Astrocyte of the cerebellum (primary cell): ENCODE results near the gene STXBP5L.

Source experiments
- DNase-seq: peaks from one replicate; pipeline ENCODE4 v3.0.0-alpha.2; 2011; ENCODE audit warnings: low read depth
- H3K4me3 ChIP-seq: 2 replicates; pipeline ENCODE4 v1.5.1; 2011; ENCODE audit warnings: mild to moderate bottlenecking, low read depth, low read length, moderate library complexity
- CTCF ChIP-seq: IDR thresholded peaks from 2 replicates; pipeline ENCODE4 v1.5.1; 2012; ENCODE audit warnings: low read length, low read depth, moderate library complexity, mild to moderate bottlenecking; ENCODE audit errors: missing control alignments
- in situ Hi-C: cut with HindIII; loops from 2 replicates; pipeline ENCODE4 v1.10.0; 2017; ENCODE audit warnings: low sequenced_read_pairs

STXBP5L gene

DNA sequence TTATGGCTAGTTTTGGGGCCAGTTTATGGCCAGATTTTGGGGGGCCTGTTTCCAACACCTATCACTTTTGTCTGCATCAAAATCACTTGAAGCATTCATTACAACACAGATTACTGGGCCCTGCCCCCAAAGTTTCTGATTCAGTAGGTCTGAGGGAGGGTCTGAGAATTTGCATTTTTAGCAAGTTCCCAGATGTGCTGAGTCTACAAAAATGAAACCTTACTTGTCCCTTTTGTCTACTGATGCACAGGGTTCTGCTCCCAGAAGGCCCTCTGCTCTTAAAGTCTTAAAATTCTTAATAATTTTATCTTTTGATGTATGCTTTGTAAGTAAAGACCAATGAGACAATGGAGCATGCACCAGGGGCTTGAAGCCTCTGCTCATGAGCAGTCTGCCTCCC, 491.8 kb downstream of the STXBP5L start:
- TF ChIP-seq CTCF = no peak
- no peak overlapping the region for H3K4me3 ChIP-seq
- DNase-seq = no peak
- in situ Hi-C loops = no loop called here

GRCh38 chr3:121405631-121406030, 497.6 kb downstream of the STXBP5L start:
- TF ChIP-seq CTCF = no peak

GRCh38 chr3:121411523-121411922, 503.5 kb downstream of the STXBP5L start:
- DNase-seq = no peak
- no peak for TF ChIP-seq CTCF
- H3K4me3 ChIP-seq = no peak overlapping the region
- in situ Hi-C loops = no loop called here

More at GRCh38 chr3:121405631-121406030, 497.6 kb downstream of the STXBP5L start:
- in situ Hi-C loops = no loop called here
- H3K4me3 ChIP-seq = no peak overlapping the region
- DNase-seq = no peak

DNA sequence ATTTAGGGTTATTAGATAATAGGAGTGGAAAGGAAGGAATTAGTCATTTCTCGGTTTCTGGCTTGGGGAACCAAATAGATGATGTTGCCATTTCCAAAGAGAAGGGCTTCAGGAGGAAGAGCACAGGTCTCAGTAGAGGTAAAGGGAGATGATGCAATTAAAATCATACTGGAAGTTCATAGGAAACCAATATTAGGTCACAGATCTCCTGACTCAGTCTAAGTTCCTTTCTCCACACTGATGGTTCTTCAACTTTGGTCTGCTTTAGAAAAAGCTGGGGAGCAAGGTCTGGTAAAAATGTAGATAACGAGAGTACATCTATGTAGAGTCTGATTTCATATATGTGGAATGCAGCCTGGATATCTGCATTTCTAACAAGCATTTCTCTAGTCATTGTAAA, 506.9 kb downstream of the STXBP5L start:
- no peak for TF ChIP-seq CTCF
- no peak overlapping the region for H3K4me3 ChIP-seq
- in situ Hi-C loops = no loop called here
- DNase-seq = no peak

- no peak for TF ChIP-seq CTCF
Measured at GRCh38 chr3:121418182-121418581, 510.2 kb downstream of the STXBP5L start.

DNA sequence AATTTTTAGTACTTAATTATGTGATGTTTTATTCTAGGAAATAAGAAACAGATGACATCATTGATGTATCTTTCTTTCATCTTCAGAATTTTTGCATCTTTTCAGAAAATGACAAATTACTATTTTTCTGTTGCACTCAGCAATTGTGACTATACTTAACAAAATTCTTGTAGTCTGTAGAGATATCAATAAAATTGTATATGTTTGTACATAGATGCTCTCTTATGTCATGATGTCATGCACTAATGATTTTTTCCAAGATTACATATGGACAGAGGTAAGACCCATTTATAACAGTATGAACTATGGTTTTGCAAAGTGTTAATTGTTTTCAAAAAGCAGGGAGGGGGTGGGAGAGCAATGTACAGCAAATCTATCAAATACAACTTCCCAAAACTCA, 516.5 kb downstream of the STXBP5L start:
- no peak for TF ChIP-seq CTCF
- in situ Hi-C loops = no loop called here
- H3K4me3 ChIP-seq = no peak overlapping the region
- DNase-seq = no peak

More at GRCh38 chr3:121418182-121418581, 510.2 kb downstream of the STXBP5L start:
- in situ Hi-C loops = no loop called here
- DNase-seq = no peak
- H3K4me3 ChIP-seq = no peak overlapping the region

DNA sequence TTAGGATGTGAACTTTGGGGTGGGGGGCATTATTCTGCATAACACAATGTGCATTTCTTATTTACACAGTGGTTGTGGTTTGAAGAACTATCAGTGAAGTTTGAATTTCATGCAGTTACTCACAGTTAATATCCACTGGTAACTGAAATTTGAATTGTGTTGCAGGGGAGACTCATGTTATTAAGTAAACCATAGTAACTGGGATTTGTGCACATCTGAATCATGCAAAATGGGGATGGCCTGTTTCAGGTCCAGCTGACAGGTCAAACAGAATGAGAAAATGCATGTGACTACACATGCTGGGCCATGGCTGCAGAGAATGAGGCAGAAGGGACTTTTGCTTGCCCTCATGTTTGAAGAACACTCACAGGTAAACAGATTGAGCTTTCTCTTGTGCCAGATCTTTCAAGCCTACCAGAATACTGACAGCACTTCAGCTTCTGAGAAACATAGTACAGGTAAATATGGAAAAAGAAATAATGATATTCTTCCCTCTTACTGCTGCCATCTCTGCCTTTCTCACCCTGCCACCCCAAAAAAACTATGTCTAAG, 522.7 kb downstream of the STXBP5L start:
- in situ Hi-C loops = no loop called here
- DNase-seq = no peak
- no peak for TF ChIP-seq CTCF
- no peak overlapping the region for H3K4me3 ChIP-seq
